K562 (cell line): Measurements from ENCODE around the gene MRPL40. TPM values are rescaled to one million over a fixed set of nuclear protein-coding genes. Genes with fewer than 3 reads are reported as not detected.

ENCODE experiments used
- E2F1 ChIP-seq: sonication (generic); formaldehyde crosslinking; IDR thresholded peaks from 2 replicates; pipeline ENCODE4 v1.8.1; 2023; ENCODE audit warnings: mild to moderate bottlenecking, missing genetic modification reagents, moderate library complexity
- ELF2 ChIP-seq: fragments of 250-450 bp; sonication (Bioruptor Pico); IDR thresholded peaks from 2 replicates; pipeline ENCODE4 v1.5.0; 2021; ENCODE audit warnings: mild to moderate bottlenecking
- HCFC1 ChIP-seq: IDR thresholded peaks from 2 replicates; pipeline ENCODE4 v1.6.1; 2012; ENCODE audit warnings: low read depth, low read length, improper control_type of control experiment
- ZNF408 ChIP-seq: fragments of 250-450 bp; sonication (Bioruptor Pico); IDR thresholded peaks from 2 replicates; pipeline ENCODE4 v1.4.0; 2020; ENCODE audit warnings: low read depth, mild to moderate bottlenecking, moderate library complexity
- ZNF511 ChIP-seq: sonication (generic); formaldehyde crosslinking; IDR thresholded peaks from 2 replicates; pipeline ENCODE4 v1.8.0; 2022; ENCODE audit warnings: mild to moderate bottlenecking, missing genetic modification reagents
- polyA plus RNA-seq, 8 experiments: library from polyadenylated mRNA; depleted of rRNA in 4 of 8; stranded (reverse) in 5 of 8; unstranded in 3 of 8; fragments of >200 nt; fragmentation: Nextera tagmentation in 2 of 8; fragmentation: Illumina TruSeq in 1 of 8; extraction: Ambion mirVana in 2 of 8; extraction: Trizol in 1 of 8; gene quantifications; 2 replicates each; pipeline versions ENCODE4 v1.2.1 to v1.2.3, GENCODE V29; 2011 to 2014; ENCODE audit warnings: inconsistent platforms in 1 of 8, missing spikeins in 1 of 8
- total RNA-seq, 7 experiments: library from RNA; depleted of rRNA in 6 of 7; stranded (reverse); fragments of >200 nt in 6 of 7; fragmentation: Illumina TruSeq in 2 of 7; extraction: Trizol in 2 of 7; gene quantifications; 2 replicates each; pipeline versions ENCODE4 v1.2.1 to v1.2.3, GENCODE V29; 2011 to 2021; ENCODE audit warnings: low replicate concordance in 1 of 7
- TF ChIP-seq, protein P1 (sequence below): fragments of 200-600 bp; sonication (generic); IDR thresholded peaks from one replicate; pipeline ENCODE4 v1.6.1; 2012; ENCODE audit warnings: mild to moderate bottlenecking, low read depth, low read length, inconsistent platforms
- TF ChIP-seq, protein P2 (sequence below): sonication (generic); formaldehyde crosslinking; IDR thresholded peaks from 2 replicates; pipeline ENCODE4 v1.8.0; 2022; ENCODE audit warnings: mild to moderate bottlenecking, low read depth, missing genetic modification reagents
- TF ChIP-seq, protein P3 (sequence below): fragments of 450-650 bp; IDR thresholded peaks from 2 replicates; pipeline ENCODE4 v1.6.1; 2016

The MRPL40 gene
- total and polyA plus RNA-seq, 9 of the 15 experiments (the other 6 are each of a cell fraction or from before 2014, with no cell fraction given): 132 to 652 (median 208) TPM

GRCh38 chr22:19478045-19478900, 45.9 kb downstream of the MRPL40 start (continued):
- TF ChIP-seq, protein P1, sequence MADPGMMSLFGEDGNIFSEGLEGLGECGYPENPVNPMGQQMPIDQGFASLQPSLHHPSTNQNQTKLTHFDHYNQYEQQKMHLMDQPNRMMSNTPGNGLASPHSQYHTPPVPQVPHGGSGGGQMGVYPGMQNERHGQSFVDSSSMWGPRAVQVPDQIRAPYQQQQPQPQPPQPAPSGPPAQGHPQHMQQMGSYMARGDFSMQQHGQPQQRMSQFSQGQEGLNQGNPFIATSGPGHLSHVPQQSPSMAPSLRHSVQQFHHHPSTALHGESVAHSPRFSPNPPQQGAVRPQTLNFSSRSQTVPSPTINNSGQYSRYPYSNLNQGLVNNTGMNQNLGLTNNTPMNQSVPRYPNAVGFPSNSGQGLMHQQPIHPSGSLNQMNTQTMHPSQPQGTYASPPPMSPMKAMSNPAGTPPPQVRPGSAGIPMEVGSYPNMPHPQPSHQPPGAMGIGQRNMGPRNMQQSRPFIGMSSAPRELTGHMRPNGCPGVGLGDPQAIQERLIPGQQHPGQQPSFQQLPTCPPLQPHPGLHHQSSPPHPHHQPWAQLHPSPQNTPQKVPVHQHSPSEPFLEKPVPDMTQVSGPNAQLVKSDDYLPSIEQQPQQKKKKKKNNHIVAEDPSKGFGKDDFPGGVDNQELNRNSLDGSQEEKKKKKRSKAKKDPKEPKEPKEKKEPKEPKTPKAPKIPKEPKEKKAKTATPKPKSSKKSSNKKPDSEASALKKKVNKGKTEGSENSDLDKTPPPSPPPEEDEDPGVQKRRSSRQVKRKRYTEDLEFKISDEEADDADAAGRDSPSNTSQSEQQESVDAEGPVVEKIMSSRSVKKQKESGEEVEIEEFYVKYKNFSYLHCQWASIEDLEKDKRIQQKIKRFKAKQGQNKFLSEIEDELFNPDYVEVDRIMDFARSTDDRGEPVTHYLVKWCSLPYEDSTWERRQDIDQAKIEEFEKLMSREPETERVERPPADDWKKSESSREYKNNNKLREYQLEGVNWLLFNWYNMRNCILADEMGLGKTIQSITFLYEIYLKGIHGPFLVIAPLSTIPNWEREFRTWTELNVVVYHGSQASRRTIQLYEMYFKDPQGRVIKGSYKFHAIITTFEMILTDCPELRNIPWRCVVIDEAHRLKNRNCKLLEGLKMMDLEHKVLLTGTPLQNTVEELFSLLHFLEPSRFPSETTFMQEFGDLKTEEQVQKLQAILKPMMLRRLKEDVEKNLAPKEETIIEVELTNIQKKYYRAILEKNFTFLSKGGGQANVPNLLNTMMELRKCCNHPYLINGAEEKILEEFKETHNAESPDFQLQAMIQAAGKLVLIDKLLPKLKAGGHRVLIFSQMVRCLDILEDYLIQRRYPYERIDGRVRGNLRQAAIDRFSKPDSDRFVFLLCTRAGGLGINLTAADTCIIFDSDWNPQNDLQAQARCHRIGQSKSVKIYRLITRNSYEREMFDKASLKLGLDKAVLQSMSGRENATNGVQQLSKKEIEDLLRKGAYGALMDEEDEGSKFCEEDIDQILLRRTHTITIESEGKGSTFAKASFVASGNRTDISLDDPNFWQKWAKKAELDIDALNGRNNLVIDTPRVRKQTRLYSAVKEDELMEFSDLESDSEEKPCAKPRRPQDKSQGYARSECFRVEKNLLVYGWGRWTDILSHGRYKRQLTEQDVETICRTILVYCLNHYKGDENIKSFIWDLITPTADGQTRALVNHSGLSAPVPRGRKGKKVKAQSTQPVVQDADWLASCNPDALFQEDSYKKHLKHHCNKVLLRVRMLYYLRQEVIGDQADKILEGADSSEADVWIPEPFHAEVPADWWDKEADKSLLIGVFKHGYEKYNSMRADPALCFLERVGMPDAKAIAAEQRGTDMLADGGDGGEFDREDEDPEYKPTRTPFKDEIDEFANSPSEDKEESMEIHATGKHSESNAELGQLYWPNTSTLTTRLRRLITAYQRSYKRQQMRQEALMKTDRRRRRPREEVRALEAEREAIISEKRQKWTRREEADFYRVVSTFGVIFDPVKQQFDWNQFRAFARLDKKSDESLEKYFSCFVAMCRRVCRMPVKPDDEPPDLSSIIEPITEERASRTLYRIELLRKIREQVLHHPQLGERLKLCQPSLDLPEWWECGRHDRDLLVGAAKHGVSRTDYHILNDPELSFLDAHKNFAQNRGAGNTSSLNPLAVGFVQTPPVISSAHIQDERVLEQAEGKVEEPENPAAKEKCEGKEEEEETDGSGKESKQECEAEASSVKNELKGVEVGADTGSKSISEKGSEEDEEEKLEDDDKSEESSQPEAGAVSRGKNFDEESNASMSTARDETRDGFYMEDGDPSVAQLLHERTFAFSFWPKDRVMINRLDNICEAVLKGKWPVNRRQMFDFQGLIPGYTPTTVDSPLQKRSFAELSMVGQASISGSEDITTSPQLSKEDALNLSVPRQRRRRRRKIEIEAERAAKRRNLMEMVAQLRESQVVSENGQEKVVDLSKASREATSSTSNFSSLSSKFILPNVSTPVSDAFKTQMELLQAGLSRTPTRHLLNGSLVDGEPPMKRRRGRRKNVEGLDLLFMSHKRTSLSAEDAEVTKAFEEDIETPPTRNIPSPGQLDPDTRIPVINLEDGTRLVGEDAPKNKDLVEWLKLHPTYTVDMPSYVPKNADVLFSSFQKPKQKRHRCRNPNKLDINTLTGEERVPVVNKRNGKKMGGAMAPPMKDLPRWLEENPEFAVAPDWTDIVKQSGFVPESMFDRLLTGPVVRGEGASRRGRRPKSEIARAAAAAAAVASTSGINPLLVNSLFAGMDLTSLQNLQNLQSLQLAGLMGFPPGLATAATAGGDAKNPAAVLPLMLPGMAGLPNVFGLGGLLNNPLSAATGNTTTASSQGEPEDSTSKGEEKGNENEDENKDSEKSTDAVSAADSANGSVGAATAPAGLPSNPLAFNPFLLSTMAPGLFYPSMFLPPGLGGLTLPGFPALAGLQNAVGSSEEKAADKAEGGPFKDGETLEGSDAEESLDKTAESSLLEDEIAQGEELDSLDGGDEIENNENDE: peak; percentile 5
- TF ChIP-seq, protein P2, sequence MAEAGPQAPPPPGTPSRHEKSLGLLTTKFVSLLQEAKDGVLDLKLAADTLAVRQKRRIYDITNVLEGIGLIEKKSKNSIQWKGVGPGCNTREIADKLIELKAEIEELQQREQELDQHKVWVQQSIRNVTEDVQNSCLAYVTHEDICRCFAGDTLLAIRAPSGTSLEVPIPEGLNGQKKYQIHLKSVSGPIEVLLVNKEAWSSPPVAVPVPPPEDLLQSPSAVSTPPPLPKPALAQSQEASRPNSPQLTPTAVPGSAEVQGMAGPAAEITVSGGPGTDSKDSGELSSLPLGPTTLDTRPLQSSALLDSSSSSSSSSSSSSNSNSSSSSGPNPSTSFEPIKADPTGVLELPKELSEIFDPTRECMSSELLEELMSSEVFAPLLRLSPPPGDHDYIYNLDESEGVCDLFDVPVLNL (CRISPR knock-in tag): no peak
- TF ChIP-seq ZNF511 (no peak), E2F1 (CRISPR knock-in tag) (peak; percentile 76; the same call in 1 of the 2 replicates), ZNF408 (CRISPR knock-in tag) (no peak), ELF2 (peak; percentile 36; the same call in 1 of the 2 replicates), HCFC1 (no peak)
- TF ChIP-seq, protein P3, sequence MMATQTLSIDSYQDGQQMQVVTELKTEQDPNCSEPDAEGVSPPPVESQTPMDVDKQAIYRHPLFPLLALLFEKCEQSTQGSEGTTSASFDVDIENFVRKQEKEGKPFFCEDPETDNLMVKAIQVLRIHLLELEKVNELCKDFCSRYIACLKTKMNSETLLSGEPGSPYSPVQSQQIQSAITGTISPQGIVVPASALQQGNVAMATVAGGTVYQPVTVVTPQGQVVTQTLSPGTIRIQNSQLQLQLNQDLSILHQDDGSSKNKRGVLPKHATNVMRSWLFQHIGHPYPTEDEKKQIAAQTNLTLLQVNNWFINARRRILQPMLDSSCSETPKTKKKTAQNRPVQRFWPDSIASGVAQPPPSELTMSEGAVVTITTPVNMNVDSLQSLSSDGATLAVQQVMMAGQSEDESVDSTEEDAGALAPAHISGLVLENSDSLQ: no peak
